IMR-90 (cell line): ENCODE measurements around the gene H2BK1. TPM values are rescaled to one million over a fixed set of nuclear protein-coding genes. Genes with fewer than 3 reads are reported as not detected.

Experiments
- ATAC-seq: fragments of 200-7000 bp; cut with Tn5 transposase; 2 replicates; pipeline ENCODE4 v1.9.1; 2020; ENCODE audit warnings: low read depth, mild to moderate bottlenecking, moderate library complexity
- BruUV-seq: library from RNA; stranded (reverse); fragments of 400-500 nt; replicated peaks from 2 replicates; lab custom pipeline; 2021; lab: Mats Ljungman, UMichigan
- CTCF ChIA-PET: fragments of 300-600 bp; formaldehyde crosslinking; extraction: SDS; loops from one replicate; lab custom pipeline; 2021; ENCODE audit warnings: antibody characterized with exemption; lab: Yijun Ruan, JAX
- POLR2A ChIA-PET: fragments of 300-600 bp; sonication (Branson Sonifier 250); formaldehyde crosslinking; loops from one replicate; lab custom pipeline; 2022; ENCODE audit warnings: antibody characterized with exemption; ENCODE audit not compliant: unreplicated experiment; lab: Charles Lee
- DNase-seq: peaks from one replicate; pipeline ENCODE4 v3.0.0; 2013
- H2AFZ ChIP-seq: replicated peaks from 2 replicates; pipeline ENCODE3; 2013; ENCODE audit warnings: low read length, mild to moderate bottlenecking; ENCODE audit not compliant: poor library complexity
- H2AK5ac ChIP-seq: 2 replicates; pipeline ENCODE4 v1.6.1; 2013; ENCODE audit warnings: low read depth, low read length, inconsistent platforms
- H2AK9ac ChIP-seq: replicated peaks from 2 replicates; pipeline ENCODE3; 2013; ENCODE audit warnings: mild to moderate bottlenecking, low read depth, low read length, moderate library complexity; ENCODE audit not compliant: poor library complexity
- H2BK120ac ChIP-seq: 2 replicates; pipeline ENCODE4 v1.6.1; 2013; ENCODE audit warnings: low read depth, low read length, inconsistent platforms
- H2BK15ac ChIP-seq: 3 replicates; pipeline ENCODE4 v1.6.1; 2013; ENCODE audit warnings: low read depth, low read length, inconsistent platforms
- H2BK20ac ChIP-seq: 2 replicates; pipeline ENCODE4 v1.6.1; 2013; ENCODE audit warnings: low read depth, mild to moderate bottlenecking, inconsistent platforms, low read length, moderate library complexity
- H2BK5ac ChIP-seq: 2 replicates; pipeline ENCODE4 v1.6.1; 2013; ENCODE audit warnings: mild to moderate bottlenecking, low read depth, low read length, inconsistent platforms; ENCODE audit not compliant: poor library complexity, severe bottlenecking
- H3K14ac ChIP-seq: replicated peaks from 2 replicates; pipeline ENCODE4 v1.6.1; 2013; ENCODE audit warnings: low read depth, low read length, inconsistent platforms
- H3K18ac ChIP-seq: 2 replicates; pipeline ENCODE4 v1.6.1; 2013; ENCODE audit warnings: low read depth, low read length, control low read depth
- H3K23ac ChIP-seq: 2 replicates; pipeline ENCODE4 v1.6.1; 2013; ENCODE audit warnings: low read depth, low read length, inconsistent platforms
- H3K27ac ChIP-seq: 2 replicates; pipeline ENCODE4 v1.5.1; 2013; ENCODE audit warnings: mild to moderate bottlenecking, control low read depth, low read length; ENCODE audit not compliant: insufficient read depth
- H3K27me3 ChIP-seq: 2 replicates; pipeline ENCODE4 v1.6.1; 2013; ENCODE audit warnings: low read length; ENCODE audit not compliant: control insufficient read depth, insufficient read depth
- H3K36me3 ChIP-seq: 2 replicates; pipeline ENCODE4 v1.6.1; 2013; ENCODE audit warnings: low read length, mixed read lengths; ENCODE audit not compliant: control insufficient read depth, insufficient read depth
- H3K4ac ChIP-seq: 2 replicates; pipeline ENCODE4 v1.6.1; 2013; ENCODE audit warnings: low read depth, low read length, inconsistent platforms
- H3K4me1 ChIP-seq: 2 replicates; pipeline ENCODE4 v1.6.1; 2013; ENCODE audit warnings: low read length, mixed read lengths; ENCODE audit not compliant: control insufficient read depth, insufficient read depth
- H3K4me2 ChIP-seq: 2 replicates; pipeline ENCODE4 v1.6.1; 2013; ENCODE audit warnings: low read depth, mild to moderate bottlenecking, control low read depth, low read length, moderate library complexity
- H3K4me3 ChIP-seq: 2 replicates; pipeline ENCODE4 v1.5.1; 2013; ENCODE audit warnings: low read depth, mild to moderate bottlenecking, control low read depth, low read length, moderate library complexity; ENCODE audit not compliant: insufficient read depth
- H3K56ac ChIP-seq: 2 replicates; pipeline ENCODE4 v1.6.1; 2013; ENCODE audit warnings: low read length, inconsistent platforms; ENCODE audit not compliant: insufficient read depth; ENCODE audit errors: extremely low read depth
- H3K79me1 ChIP-seq, 2 experiments: 2 replicates each; pipeline ENCODE4 v1.6.1; 2013; ENCODE audit warnings: low read length in 2 of 2, inconsistent platforms in 1 of 2, low read depth in 1 of 2
- H3K9ac ChIP-seq: 2 replicates; pipeline ENCODE4 v1.6.1; 2013; ENCODE audit warnings: low read depth, low read length, control low read depth
- H3K9me1 ChIP-seq: 2 replicates; pipeline ENCODE4 v1.6.1; 2013; ENCODE audit warnings: low read length, inconsistent platforms; ENCODE audit not compliant: insufficient read depth
- H3K9me3 ChIP-seq: 2 replicates; pipeline ENCODE4 v1.6.1; 2013; ENCODE audit warnings: low read length; ENCODE audit not compliant: control insufficient read depth, insufficient read depth
- H4K20me1 ChIP-seq: 2 replicates; pipeline ENCODE4 v1.6.1; 2013; ENCODE audit warnings: low read length, inconsistent platforms; ENCODE audit not compliant: insufficient read depth
- H4K5ac ChIP-seq: 2 replicates; pipeline ENCODE4 v1.6.1; 2013; ENCODE audit warnings: mild to moderate bottlenecking, low read depth, low read length, control low read depth
- H4K8ac ChIP-seq, 2 experiments: 2 replicates each; pipeline ENCODE4 v1.6.1; 2013; ENCODE audit warnings: low read depth in 2 of 2, low read length in 2 of 2, control low read depth in 1 of 2, inconsistent platforms in 1 of 2
- H4K91ac ChIP-seq: 2 replicates; pipeline ENCODE4 v1.6.1; 2013; ENCODE audit warnings: low read depth, low read length, inconsistent platforms; ENCODE audit not compliant: insufficient read depth
- BHLHE40 ChIP-seq: fragments of 150-350 bp; IDR thresholded peaks from 2 replicates; pipeline ENCODE4 v1.6.1; 2016; ENCODE audit warnings: mild to moderate bottlenecking, low read depth, low read length
- CHD1 ChIP-seq: IDR thresholded peaks from 2 replicates; pipeline ENCODE4 v1.6.1; 2012; ENCODE audit warnings: low read depth, low read length, improper control_type of control experiment
- FOS ChIP-seq: fragments of 150-350 bp; IDR thresholded peaks from 2 replicates; pipeline ENCODE4 v1.6.1; 2016; ENCODE audit warnings: low read depth, low read length
- MAFK ChIP-seq: IDR thresholded peaks from 2 replicates; pipeline ENCODE4 v1.6.1; 2012; ENCODE audit warnings: low read depth, low read length, improper control_type of control experiment
- MAZ ChIP-seq: IDR thresholded peaks from 2 replicates; pipeline ENCODE4 v1.6.1; 2012; ENCODE audit warnings: low read depth, mild to moderate bottlenecking, low read length, improper control_type of control experiment, moderate library complexity, borderline replicate concordance
- MXI1 ChIP-seq: IDR thresholded peaks from 2 replicates; pipeline ENCODE4 v1.6.1; 2012; ENCODE audit warnings: low read depth, mild to moderate bottlenecking, low read length, moderate library complexity, borderline replicate concordance
- NFE2L2 ChIP-seq: fragments of 150-350 bp; IDR thresholded peaks from 2 replicates; pipeline ENCODE4 v1.6.1; 2016; ENCODE audit warnings: low read depth, mild to moderate bottlenecking, low read length
- POLR2A ChIP-seq: IDR thresholded peaks from 2 replicates; pipeline ENCODE4 v1.6.1; 2012; ENCODE audit warnings: mild to moderate bottlenecking, low read depth, low read length
- RAD21 ChIP-seq: IDR thresholded peaks from 2 replicates; pipeline ENCODE4 v1.6.1; 2012; ENCODE audit warnings: low read length, improper control_type of control experiment
- RCOR1 ChIP-seq: IDR thresholded peaks from 2 replicates; pipeline ENCODE4 v1.6.1; 2012; ENCODE audit warnings: mild to moderate bottlenecking, low read length, improper control_type of control experiment; ENCODE audit not compliant: insufficient replicate concordance
- RFX5 ChIP-seq: IDR thresholded peaks from 2 replicates; pipeline ENCODE4 v1.8.0; 2012; ENCODE audit warnings: low read depth, mild to moderate bottlenecking, low read length, moderate library complexity
- SMC3 ChIP-seq: fragments of 150-350 bp; IDR thresholded peaks from 2 replicates; pipeline ENCODE4 v1.6.1; 2016; ENCODE audit warnings: low read depth, mild to moderate bottlenecking, antibody characterized with exemption, low read length, moderate library complexity
- WGBS, 2 experiments: methylation state at CpG; one replicate each; pipeline versions ENCODE4 v1.1.5 to v1.1.7; 2013; ENCODE audit warnings: missing lambda C conversion rate in 2 of 2; ENCODE audit not compliant: insufficient read length in 1 of 2; ENCODE audit errors: extremely low coverage in 2 of 2; 5-methylcytosine and 5-hydroxymethylcytosine counted together
- dilution Hi-C: fragments of 300-500 bp; cut with HindIII; formaldehyde crosslinking; loops from one replicate; pipeline ENCODE4 v1.14.3; 2018; ENCODE audit warnings: low sequenced_read_pairs; ENCODE audit not compliant: unreplicated experiment
- in situ Hi-C: fragments of 300-500 bp; cut with MboI; formaldehyde crosslinking; loops from 3 replicates; pipeline ENCODE4 v1.14.3; 2019; ENCODE audit warnings: low sequenced_read_pairs, inconsistent platforms, mixed read lengths
- intact Hi-C: fragments of 100-400 bp; cut with micrococcal nuclease; formaldehyde crosslinking; loops from 2 replicates; pipeline ENCODE4 v1.10.0; 2022
- polyA plus RNA-seq, 3 experiments: library from polyadenylated mRNA; depleted of rRNA; stranded (reverse); fragments of >200 nt; gene quantifications; 2 replicates each; pipeline ENCODE4 v1.2.3, GENCODE V29; 2012; ENCODE audit warnings: low replicate concordance in 1 of 3
- total RNA-seq: library from RNA; depleted of rRNA; stranded (reverse); fragments of >200 nt; gene quantifications from 2 replicates; pipeline ENCODE4 v1.2.3, GENCODE V29; 2012
- TF ChIP-seq, protein P1 (sequence below): conservative IDR thresholded peaks from 2 replicates; pipeline ENCODE4 v1.5.1; 2012; ENCODE audit warnings: mild to moderate bottlenecking, low read depth, low read length, improper control_type of control experiment
- TF ChIP-seq, protein P2 (sequence below): fragments of 150-350 bp; IDR thresholded peaks from 2 replicates; pipeline ENCODE4 v1.6.1; 2016; ENCODE audit warnings: low read depth, mild to moderate bottlenecking, low read length, moderate library complexity, borderline replicate concordance
- TF ChIP-seq, protein P3 (sequence below): fragments of 150-350 bp; IDR thresholded peaks from 2 replicates; pipeline ENCODE4 v1.6.1; 2017; ENCODE audit warnings: mild to moderate bottlenecking, antibody characterized with exemption, low read length, low read depth

The H2BK1 gene
- total and polyA plus RNA-seq, 2 of the 4 experiments (the other 2 are of a cell fraction), result not detected

DNA sequence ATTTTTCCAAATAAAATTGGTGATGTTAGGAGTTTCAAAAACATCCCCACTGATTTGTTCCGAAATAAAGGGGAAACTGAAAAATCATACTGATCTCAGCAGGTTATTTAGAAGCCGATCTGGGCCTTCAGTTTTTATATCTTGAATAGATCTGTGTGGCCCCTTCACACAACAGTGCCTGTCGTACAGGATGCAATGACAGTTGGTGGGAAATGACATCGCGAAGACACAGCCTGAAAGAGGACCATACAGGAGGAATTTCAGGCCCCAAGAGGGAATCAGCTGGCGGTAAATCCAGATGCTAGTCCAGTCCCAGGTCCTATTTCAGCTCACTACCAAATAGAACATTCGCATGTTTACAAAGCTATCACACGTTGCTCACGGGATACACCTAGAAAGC is 3.0 kb downstream of the H2BK1 start:
- no peak overlapping the region for H4K91ac ChIP-seq
- TF ChIP-seq, protein P1, sequence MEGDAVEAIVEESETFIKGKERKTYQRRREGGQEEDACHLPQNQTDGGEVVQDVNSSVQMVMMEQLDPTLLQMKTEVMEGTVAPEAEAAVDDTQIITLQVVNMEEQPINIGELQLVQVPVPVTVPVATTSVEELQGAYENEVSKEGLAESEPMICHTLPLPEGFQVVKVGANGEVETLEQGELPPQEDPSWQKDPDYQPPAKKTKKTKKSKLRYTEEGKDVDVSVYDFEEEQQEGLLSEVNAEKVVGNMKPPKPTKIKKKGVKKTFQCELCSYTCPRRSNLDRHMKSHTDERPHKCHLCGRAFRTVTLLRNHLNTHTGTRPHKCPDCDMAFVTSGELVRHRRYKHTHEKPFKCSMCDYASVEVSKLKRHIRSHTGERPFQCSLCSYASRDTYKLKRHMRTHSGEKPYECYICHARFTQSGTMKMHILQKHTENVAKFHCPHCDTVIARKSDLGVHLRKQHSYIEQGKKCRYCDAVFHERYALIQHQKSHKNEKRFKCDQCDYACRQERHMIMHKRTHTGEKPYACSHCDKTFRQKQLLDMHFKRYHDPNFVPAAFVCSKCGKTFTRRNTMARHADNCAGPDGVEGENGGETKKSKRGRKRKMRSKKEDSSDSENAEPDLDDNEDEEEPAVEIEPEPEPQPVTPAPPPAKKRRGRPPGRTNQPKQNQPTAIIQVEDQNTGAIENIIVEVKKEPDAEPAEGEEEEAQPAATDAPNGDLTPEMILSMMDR, result no peak
- no peak for TF ChIP-seq MAZ
- no peak for TF ChIP-seq BHLHE40
- no peak for TF ChIP-seq CHD1
- TF ChIP-seq MAFK, result no peak
- no peak for TF ChIP-seq RAD21
- no peak for TF ChIP-seq POLR2A
- TF ChIP-seq SMC3, result no peak
- TF ChIP-seq, protein P2, sequence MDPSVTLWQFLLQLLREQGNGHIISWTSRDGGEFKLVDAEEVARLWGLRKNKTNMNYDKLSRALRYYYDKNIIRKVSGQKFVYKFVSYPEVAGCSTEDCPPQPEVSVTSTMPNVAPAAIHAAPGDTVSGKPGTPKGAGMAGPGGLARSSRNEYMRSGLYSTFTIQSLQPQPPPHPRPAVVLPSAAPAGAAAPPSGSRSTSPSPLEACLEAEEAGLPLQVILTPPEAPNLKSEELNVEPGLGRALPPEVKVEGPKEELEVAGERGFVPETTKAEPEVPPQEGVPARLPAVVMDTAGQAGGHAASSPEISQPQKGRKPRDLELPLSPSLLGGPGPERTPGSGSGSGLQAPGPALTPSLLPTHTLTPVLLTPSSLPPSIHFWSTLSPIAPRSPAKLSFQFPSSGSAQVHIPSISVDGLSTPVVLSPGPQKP, result no peak
- no peak for TF ChIP-seq FOS
- no peak for TF ChIP-seq RFX5
- TF ChIP-seq NFE2L2, result no peak
- TF ChIP-seq, protein P3, sequence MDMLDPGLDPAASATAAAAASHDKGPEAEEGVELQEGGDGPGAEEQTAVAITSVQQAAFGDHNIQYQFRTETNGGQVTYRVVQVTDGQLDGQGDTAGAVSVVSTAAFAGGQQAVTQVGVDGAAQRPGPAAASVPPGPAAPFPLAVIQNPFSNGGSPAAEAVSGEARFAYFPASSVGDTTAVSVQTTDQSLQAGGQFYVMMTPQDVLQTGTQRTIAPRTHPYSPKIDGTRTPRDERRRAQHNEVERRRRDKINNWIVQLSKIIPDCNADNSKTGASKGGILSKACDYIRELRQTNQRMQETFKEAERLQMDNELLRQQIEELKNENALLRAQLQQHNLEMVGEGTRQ, result no peak
- no peak for TF ChIP-seq RCOR1
- TF ChIP-seq MXI1, result no peak
- H3K4me2 ChIP-seq, result no peak overlapping the region
- no TSS peak for BruUV-seq
- CTCF ChIA-PET, result no interaction called here
- no peak overlapping the region for H2AK9ac ChIP-seq
- H2AK5ac ChIP-seq, result no peak overlapping the region
- no peaks in the 10 kb centered on the region for H3K9me3 ChIP-seq
- no peak overlapping the region for H2BK5ac ChIP-seq
- no peaks in the 10 kb centered on the region for H4K20me1 ChIP-seq
- no peak overlapping the region for H3K14ac ChIP-seq
- H3K9me1 ChIP-seq, result no peaks in the 10 kb centered on the region; the same call in 1 of the 2 replicates
- H3K18ac ChIP-seq, result no peak overlapping the region
- DNase-seq (no peak), ATAC-seq (no peak)
- H3K23ac ChIP-seq, result no peak overlapping the region
- dilution Hi-C loops, result no loop called here
- no peak overlapping the region for H2BK120ac ChIP-seq
- H2BK15ac ChIP-seq, result no peak overlapping the region
- no peak overlapping the region for H4K8ac ChIP-seq
- WGBS, 2 experiments, result 56% methylated on average over 5 of the region's 9 CpGs; no CpG with 5 or more reads in 1 of the 2 experiments
- no peak overlapping the region for H2BK20ac ChIP-seq
- H3K27me3 ChIP-seq, result peaks cover 56% of the 10 kb centered on the region
- intact Hi-C loops, result no loop called here
- POLR2A ChIA-PET, result no interaction called here
- H4K5ac ChIP-seq, result no peak overlapping the region
- H3K4ac ChIP-seq, result no peak overlapping the region
- no peak overlapping the region for H3K4me3 ChIP-seq
- peaks cover 2% of the 10 kb centered on the region for H3K36me3 ChIP-seq
- in situ Hi-C loops, result no loop called here
- H3K4me1 ChIP-seq, result no peaks in the 10 kb centered on the region
- H3K79me1 ChIP-seq, result no peaks in the 10 kb centered on the region
- H3K27ac ChIP-seq, result no peak overlapping the region
- no peak overlapping the region for H2AFZ ChIP-seq
- no peak overlapping the region for H3K9ac ChIP-seq
- H3K56ac ChIP-seq, result no peak overlapping the region
